Body of pancreas (tissue), 4 donors: ENCODE results near the gene FAM131B. TPM values are rescaled to one million over a fixed set of nuclear protein-coding genes. Genes with fewer than 3 reads are reported as not detected.
"Not testable (repeated sequence)": the region's sequence is repeated elsewhere in the genome, so short reads cannot be mapped to it uniquely, and the experiment has no call there.

Experiments
- ATAC-seq: fragments of 150-250 bp; one replicate; pipeline ENCODE4 v1.9.1; 2016
- DNase-seq, 4 donors: peaks; one replicate each; pipeline ENCODE4 v3.0.0-alpha.2; 2019
- H3K27ac ChIP-seq, 4 donors: fragments of 200-600 bp; sonication (generic); 1 replicate in 3 of 4; 2 replicates in 1 of 4; pipeline versions ENCODE4 v1.5.1 to v1.6.1; 2016 to 2019; ENCODE audit warnings: mild to moderate bottlenecking in 1 of 4, mixed read lengths in 1 of 4, moderate library complexity in 1 of 4
- H3K27me3 ChIP-seq, 2 donors: fragments of 200-600 bp; sonication (generic); one replicate each; pipeline ENCODE4 v1.6.0; 2016; ENCODE audit warnings: mild to moderate bottlenecking in 1 of 2
- H3K36me3 ChIP-seq, 2 donors: fragments of 200-600 bp; sonication (generic); replicated peaks in 1 of 2; 2 replicates each; pipeline ENCODE4 v1.5.1; 2016; ENCODE audit warnings: low read depth in 2 of 2; ENCODE audit not compliant: insufficient read depth in 1 of 2
- H3K4me1 ChIP-seq: fragments of 200-600 bp; sonication (generic); one replicate; pipeline ENCODE4 v1.6.0; 2016
- H3K4me3 ChIP-seq, 2 donors: fragments of 200-600 bp; sonication (generic); 1 replicate in 1 of 2; 2 replicates in 1 of 2; pipeline ENCODE4 v1.5.1; 2016 to 2019
- H3K9me3 ChIP-seq, 3 donors: fragments of 200-600 bp; sonication (generic); 1 replicate in 2 of 3; 2 replicates in 1 of 3; pipeline ENCODE4 v1.5.1; 2016
- POLR2A ChIP-seq, 3 donors: fragments of 450-650 bp; IDR thresholded peaks; one replicate each; pipeline ENCODE4 v1.6.1; 2016; ENCODE audit warnings: antibody characterized with exemption in 3 of 3, mild to moderate bottlenecking in 2 of 3
- WGBS, 2 donors: methylation state at CpG; one replicate each; pipeline ENCODE4 v1.1.5; 2017; 5-methylcytosine and 5-hydroxymethylcytosine counted together
- intact Hi-C: fragments of 100-400 bp; cut with DNase I; formaldehyde crosslinking; loops from one replicate; pipeline ENCODE4 v1.15.1; 2023
- total RNA-seq, 2 donors: library from RNA; depleted of rRNA; stranded (reverse); fragments of >200 nt; gene quantifications; one replicate each; pipeline ENCODE4 v1.1.0, GENCODE V29; 2016
- TF ChIP-seq, protein P1 (sequence below), 7 experiments: fragments of 450-650 bp in 4 of 7; fragments of 200-600 bp in 3 of 7; sonication (generic) in 3 of 7; IDR thresholded peaks; one replicate each; pipeline ENCODE4 v1.5.1; 2016 to 2019; ENCODE audit warnings: antibody characterized with exemption in 7 of 7

Gene FAM131B
- total RNA-seq, 2 donors from 2014 or later = 0.26 TPM; not detected in 1

DNA sequence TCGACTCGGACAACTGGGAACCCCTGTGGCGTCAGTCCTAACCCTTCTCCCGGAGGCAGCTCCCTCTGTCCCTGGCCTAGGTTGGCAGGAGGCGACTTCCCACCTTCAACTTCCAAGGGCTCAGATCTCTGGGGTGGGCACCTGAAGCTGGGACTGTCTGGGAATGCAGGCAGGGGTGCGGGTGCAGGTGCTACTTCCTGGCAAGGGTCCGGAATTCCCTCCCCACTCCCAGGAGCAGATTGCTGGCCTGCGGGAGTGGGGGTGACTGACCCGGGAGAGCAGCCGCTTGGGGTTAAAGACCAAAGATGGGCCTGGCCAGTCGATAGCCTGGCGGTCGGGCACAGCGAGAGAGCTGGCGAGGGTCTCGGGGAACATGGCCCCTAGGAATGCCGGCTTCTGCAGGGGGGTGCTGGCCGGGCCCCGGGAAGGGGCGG lies 45.8 kb upstream of the FAM131B start:
- peak in 3 of 4 donors; percentile 41 to 48 (median 45) for DNase-seq
- 2% methylated on average over 11 of the region's 20 CpGs; no CpG with 5 or more reads in 1 of the 2 donors for WGBS, 2 donors

DNA sequence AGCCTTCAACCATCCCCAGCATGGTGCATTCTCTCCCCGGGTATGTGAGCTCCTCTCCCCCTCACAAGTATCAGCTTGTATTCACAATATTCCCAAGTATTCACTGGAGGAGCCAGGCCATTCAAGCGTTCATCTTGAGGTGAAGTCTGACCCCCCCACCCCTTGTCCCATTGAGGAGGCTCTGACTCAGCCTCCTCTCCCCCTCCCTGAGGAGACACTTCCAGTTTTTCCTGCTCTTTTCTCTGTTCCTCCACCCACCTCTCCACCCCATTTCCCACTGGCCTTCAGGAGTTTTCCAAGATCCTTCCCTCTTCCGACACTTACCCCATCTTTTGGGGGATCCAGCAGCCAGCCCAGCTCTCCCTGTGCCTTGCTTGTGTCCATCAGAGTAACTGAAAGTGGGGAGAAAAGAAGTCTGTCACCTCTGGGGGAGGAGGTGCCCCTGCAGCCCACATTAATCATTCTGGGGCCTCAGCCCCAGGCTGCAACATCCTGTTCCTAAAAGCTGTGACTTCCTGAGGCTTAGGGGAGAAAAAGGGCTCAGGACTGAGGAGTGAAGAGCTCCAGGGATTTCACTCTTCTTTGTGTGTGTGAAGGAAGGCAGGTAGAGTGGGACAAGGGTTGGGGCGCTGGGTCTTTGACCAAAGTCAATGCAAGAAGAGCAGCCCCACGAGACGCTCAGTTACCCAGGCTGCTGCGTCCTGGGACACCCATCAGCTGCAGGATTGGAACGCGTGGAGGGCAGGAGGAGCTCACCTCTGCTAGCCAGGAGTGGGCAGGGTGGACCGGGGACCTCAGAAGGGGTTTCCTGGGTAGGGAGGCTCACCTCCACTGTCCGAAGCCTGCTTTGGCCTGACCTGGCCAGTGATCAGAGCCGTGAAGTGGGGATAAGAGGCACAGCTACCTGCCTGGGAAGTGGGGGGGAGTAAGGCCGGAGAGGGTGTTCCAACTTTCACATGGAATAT lies 45.1 kb upstream of the FAM131B start:
- intact Hi-C loops = no loop called here
- WGBS, 2 donors = 34 to 43% methylated on average over 10 to 13 of the region's 13 CpGs
- Histone ChIP-seq H3K27me3 (no peaks in the 10 kb centered on the region), H3K27ac (peak overlapping the region in 3 of 4 donors; percentile 28 to 69 (median 58)), H3K4me1 (peaks cover 27% of the 10 kb centered on the region), H3K9me3 (no peaks in the 10 kb centered on the region), H3K36me3 (no peaks in the 10 kb centered on the region), H3K4me3 (peak overlapping the region; percentile 58 to 93)
- DNase-seq = no peak
- peak; percentile 5 for ATAC-seq
- TF ChIP-seq POLR2A (IDR thresholded peaks at IDR 0.05) = no peak
- TF ChIP-seq, protein P1, sequence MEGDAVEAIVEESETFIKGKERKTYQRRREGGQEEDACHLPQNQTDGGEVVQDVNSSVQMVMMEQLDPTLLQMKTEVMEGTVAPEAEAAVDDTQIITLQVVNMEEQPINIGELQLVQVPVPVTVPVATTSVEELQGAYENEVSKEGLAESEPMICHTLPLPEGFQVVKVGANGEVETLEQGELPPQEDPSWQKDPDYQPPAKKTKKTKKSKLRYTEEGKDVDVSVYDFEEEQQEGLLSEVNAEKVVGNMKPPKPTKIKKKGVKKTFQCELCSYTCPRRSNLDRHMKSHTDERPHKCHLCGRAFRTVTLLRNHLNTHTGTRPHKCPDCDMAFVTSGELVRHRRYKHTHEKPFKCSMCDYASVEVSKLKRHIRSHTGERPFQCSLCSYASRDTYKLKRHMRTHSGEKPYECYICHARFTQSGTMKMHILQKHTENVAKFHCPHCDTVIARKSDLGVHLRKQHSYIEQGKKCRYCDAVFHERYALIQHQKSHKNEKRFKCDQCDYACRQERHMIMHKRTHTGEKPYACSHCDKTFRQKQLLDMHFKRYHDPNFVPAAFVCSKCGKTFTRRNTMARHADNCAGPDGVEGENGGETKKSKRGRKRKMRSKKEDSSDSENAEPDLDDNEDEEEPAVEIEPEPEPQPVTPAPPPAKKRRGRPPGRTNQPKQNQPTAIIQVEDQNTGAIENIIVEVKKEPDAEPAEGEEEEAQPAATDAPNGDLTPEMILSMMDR (IDR thresholded peaks at IDR 0.05) = no peak

More for the DNA sequence above, 45.8 kb upstream of the FAM131B start:
- no peaks in the 10 kb centered on the region for H3K27me3 ChIP-seq
- no peaks in the 10 kb centered on the region for H3K36me3 ChIP-seq
- peak overlapping the region; percentile 58 to 93 for H3K4me3 ChIP-seq
- H3K9me3 ChIP-seq = no peaks in the 10 kb centered on the region
- H3K27ac ChIP-seq = peak overlapping the region in 3 of 4 donors; percentile 28 to 69 (median 58)
- TF ChIP-seq POLR2A (IDR thresholded peaks at IDR 0.05) = no peak
- TF ChIP-seq, protein P1 (IDR thresholded peaks at IDR 0.05) = no peak
- peaks cover 32% of the 10 kb centered on the region for H3K4me1 ChIP-seq
- ATAC-seq = peak; percentile 21
- intact Hi-C loops = no loop called here

DNA sequence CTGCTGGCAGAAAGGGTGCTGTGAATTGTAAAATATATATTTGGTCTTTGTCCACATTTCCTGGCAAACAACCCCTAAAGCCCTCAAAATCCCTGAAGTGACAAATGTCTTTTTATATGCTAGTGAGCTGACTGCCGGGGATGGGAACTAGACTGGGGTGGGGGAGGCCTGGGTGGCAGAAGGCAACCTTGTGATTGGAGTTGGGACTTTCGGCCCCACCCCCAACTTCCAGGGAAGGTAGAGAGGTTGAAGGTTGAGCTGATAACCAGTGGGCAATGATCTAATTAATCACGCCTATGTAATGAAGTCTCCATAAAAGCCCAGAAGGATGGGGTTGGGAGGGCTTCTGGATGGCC lies 43.5 kb upstream of the FAM131B start:
- H3K27ac ChIP-seq = no peak overlapping the region
- DNase-seq (no peak), ATAC-seq (no peak)
- H3K4me3 ChIP-seq = no peak overlapping the region
- H3K4me1 ChIP-seq = peaks cover 22% of the 10 kb centered on the region
- no peak for TF ChIP-seq POLR2A (IDR thresholded peaks at IDR 0.05)
- TF ChIP-seq, protein P1 (IDR thresholded peaks at IDR 0.05) = no peak
- H3K9me3 ChIP-seq = no peaks in the 10 kb centered on the region
- no peaks in the 10 kb centered on the region for H3K36me3 ChIP-seq
- no peaks in the 10 kb centered on the region for H3K27me3 ChIP-seq
- 74 to 84% methylated on average over 2 to 3 of the region's 3 CpGs for WGBS, 2 donors
- intact Hi-C loops = no loop called here

DNA sequence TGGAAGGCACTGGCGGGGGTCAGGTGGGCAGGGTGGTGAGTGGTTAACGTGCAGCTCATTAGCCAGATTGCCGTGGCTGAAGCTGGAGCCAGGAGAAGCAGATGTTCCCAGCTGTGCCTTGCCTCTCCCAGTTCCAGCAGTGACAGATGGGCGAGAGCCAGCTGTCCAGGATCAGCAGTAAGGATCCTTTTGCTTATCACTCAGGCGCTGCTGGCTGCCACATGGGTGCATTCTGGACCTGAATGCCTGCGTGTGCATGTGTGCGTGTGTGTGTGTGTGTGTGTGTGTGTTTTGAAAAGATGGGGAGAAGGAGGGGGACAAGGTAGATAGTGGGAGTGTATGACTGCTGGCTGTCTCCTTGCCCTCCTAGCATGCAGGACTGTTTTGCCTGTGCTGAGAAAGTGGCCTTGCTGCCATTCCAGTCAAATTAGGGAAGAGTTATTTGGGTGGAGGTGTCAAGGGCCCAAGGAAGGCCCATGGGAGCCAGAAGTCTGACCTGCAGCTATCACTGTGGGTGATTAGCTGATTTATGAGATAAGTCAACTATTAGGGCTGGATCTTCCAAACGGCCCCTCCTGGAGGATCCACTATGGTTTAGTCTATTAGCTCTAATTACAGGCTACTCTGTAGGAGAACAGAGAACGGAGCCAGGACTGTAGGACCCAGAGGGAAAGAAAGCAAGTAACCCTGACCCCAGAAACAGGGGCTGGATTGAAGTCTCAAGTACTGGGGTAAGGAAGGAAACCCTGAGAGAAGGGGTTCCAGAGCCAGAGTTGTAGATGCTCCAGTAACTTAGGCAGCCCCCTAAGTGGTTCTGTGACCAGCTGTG lies 42.9 kb upstream of the FAM131B start:
- no peaks in the 10 kb centered on the region for H3K36me3 ChIP-seq
- no peaks in the 10 kb centered on the region for H3K27me3 ChIP-seq
- no peak overlapping the region for H3K4me3 ChIP-seq
- H3K9me3 ChIP-seq = no peaks in the 10 kb centered on the region
- DNase-seq (no peak), ATAC-seq (no peak)
- intact Hi-C loops = no loop called here
- no peak overlapping the region for H3K27ac ChIP-seq
- 68 to 72% methylated on average over 9 of the region's 9 CpGs for WGBS, 2 donors
- TF ChIP-seq, protein P1 (IDR thresholded peaks at IDR 0.05) = no peak
- TF ChIP-seq POLR2A (IDR thresholded peaks at IDR 0.05) = no peak
- peaks cover 22% of the 10 kb centered on the region for H3K4me1 ChIP-seq

DNA sequence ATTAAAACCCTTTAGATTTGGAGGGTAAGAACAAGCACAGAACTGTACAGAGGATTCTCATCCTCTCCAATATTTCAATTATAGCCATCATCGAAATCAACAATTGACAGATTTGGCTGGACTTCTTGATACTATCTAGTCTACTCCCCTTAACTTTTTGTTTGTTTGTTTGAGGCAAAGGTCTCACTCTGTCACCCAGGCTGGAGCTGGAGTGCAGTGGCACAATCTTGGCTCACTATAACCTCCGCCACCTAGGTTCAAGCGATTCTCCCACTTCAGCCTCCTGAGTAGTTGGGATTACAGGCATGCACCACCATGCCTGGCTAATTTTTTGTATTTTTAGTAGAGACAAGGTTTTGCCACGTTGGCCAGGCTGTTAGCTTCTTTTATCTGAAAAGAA lies 39.7 kb upstream of the FAM131B start:
- ATAC-seq, H3K27me3 ChIP-seq, H3K9me3 ChIP-seq, H3K36me3 ChIP-seq, H3K27ac ChIP-seq, DNase-seq, H3K4me1 ChIP-seq, H3K4me3 ChIP-seq, intact Hi-C loops: not testable (repeated sequence)
- WGBS, 2 donors = 74 to 84% methylated on average over 4 of the region's 4 CpGs
